WERI-Rb-1 (cell line): ENCODE results near the gene TRIM63.
A peak's percentile ranks its signal among the peaks of the same experiment; 100 is the strongest.

ENCODE experiments used
- DNase-seq: peaks from one replicate; pipeline ENCODE4 v3.0.0-alpha.2; 2020
- H3K27ac ChIP-seq: fragments of 250-450 bp; sonication (Bioruptor Pico); 2 replicates; pipeline ENCODE4 v1.5.1; 2020; ENCODE audit warnings: mild to moderate bottlenecking, moderate library complexity
- H3K27me3 ChIP-seq: fragments of 250-450 bp; sonication (Bioruptor Pico); 2 replicates; pipeline ENCODE4 v1.5.1; 2021; ENCODE audit warnings: mild to moderate bottlenecking, low read depth, moderate library complexity; ENCODE audit not compliant: insufficient read depth, severe bottlenecking
- H3K36me3 ChIP-seq: fragments of 250-450 bp; sonication (Bioruptor Pico); 2 replicates; pipeline ENCODE4 v1.5.1; 2020; ENCODE audit warnings: mild to moderate bottlenecking, moderate library complexity
- H3K4me3 ChIP-seq: 2 replicates; pipeline ENCODE4 v1.5.1; 2011; ENCODE audit warnings: low read depth, mild to moderate bottlenecking, control low read depth, low read length
- H3K9me3 ChIP-seq: fragments of 250-450 bp; sonication (Bioruptor Pico); 2 replicates; pipeline ENCODE4 v1.5.1; 2021; ENCODE audit warnings: mild to moderate bottlenecking, moderate library complexity; ENCODE audit not compliant: severe bottlenecking
- TF ChIP-seq, protein P1 (sequence below): IDR thresholded peaks from 2 replicates; pipeline ENCODE4 v1.5.1; 2011; ENCODE audit warnings: low read depth, mild to moderate bottlenecking, control low read depth, inconsistent platforms, low read length

TRIM63 gene

DNA sequence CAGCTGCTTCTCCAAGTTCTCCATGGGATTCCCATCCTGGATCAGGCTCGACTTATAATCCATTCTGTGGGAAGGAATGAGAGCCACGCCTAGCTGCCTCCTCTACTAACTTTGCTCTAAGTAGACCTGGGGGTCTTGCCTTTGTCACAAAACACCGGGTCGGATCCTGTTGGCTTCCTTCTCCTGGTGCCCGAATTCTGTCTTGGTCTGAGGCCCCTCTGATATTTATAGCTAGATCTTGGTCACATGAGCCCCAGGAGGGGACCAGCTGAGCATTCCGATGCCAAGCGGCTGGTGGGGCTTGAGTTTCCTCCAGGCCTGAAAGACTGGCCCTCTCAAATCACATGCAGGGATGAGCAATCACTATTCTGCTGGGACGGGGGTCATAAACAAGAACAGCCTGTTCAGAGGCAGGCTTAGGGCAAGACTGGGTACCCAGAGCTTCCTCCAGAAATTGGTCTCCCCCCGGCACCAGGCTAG lies at the start of gene TRIM63:
TSS of gene TRIM63 (minus strand) at position 199 of the 480 bp plus-strand sequence. CDS start at position 63, 136 bp downstream.
- no peak for DNase-seq
- no peak within 1 kb of the TSS for H3K27ac ChIP-seq
- TF ChIP-seq, protein P1, sequence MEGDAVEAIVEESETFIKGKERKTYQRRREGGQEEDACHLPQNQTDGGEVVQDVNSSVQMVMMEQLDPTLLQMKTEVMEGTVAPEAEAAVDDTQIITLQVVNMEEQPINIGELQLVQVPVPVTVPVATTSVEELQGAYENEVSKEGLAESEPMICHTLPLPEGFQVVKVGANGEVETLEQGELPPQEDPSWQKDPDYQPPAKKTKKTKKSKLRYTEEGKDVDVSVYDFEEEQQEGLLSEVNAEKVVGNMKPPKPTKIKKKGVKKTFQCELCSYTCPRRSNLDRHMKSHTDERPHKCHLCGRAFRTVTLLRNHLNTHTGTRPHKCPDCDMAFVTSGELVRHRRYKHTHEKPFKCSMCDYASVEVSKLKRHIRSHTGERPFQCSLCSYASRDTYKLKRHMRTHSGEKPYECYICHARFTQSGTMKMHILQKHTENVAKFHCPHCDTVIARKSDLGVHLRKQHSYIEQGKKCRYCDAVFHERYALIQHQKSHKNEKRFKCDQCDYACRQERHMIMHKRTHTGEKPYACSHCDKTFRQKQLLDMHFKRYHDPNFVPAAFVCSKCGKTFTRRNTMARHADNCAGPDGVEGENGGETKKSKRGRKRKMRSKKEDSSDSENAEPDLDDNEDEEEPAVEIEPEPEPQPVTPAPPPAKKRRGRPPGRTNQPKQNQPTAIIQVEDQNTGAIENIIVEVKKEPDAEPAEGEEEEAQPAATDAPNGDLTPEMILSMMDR = no peak
- H3K36me3 ChIP-seq = no peaks in the 10 kb centered on the region
- no peaks in the 10 kb centered on the region for H3K9me3 ChIP-seq
- H3K4me3 ChIP-seq = no peak within 1 kb of the TSS
- no peaks in the 10 kb centered on the region for H3K27me3 ChIP-seq

DNA sequence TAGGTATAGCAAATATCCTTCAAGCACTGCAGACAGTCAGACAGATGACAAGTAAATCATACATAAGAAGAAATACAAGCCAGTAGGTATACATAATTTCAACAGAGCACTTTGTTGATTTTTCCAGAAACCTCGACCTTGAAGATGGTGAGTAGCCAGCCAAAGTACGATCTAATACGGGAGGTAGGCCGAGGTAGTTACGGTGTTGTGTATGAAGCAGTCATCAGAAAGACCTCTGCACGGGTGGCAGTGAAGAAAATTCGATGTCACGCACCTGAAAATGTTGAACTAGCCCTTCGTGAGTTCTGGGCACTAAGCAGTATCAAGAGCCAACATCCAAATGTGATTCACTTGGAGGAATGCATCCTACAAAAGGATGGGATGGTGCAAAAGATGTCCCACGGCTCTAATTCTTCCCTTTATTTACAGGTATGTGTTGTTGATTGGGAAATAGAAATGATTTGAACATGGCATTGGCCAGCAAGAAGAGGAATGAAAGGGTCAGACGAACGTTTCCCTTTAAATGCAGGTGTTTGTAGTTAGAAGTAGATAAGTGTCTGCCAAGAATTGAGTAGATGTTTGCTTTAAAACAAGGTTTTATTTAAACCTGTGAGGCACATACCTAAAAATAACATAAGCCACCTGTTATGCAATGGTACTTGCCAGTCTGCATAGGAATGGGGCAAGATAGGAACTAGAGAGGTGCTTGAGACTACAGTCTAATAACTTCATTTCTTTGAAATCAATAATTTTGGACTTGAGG lies 46.9 kb upstream of the TRIM63 start:
- TF ChIP-seq, protein P1 = no peak
- H3K9me3 ChIP-seq = no peaks in the 10 kb centered on the region
- no peak for DNase-seq
- no peak overlapping the region for H3K27ac ChIP-seq
- no peaks in the 10 kb centered on the region for H3K27me3 ChIP-seq
- H3K36me3 ChIP-seq = peaks cover 63% of the 10 kb centered on the region
- no peak overlapping the region for H3K4me3 ChIP-seq

DNA sequence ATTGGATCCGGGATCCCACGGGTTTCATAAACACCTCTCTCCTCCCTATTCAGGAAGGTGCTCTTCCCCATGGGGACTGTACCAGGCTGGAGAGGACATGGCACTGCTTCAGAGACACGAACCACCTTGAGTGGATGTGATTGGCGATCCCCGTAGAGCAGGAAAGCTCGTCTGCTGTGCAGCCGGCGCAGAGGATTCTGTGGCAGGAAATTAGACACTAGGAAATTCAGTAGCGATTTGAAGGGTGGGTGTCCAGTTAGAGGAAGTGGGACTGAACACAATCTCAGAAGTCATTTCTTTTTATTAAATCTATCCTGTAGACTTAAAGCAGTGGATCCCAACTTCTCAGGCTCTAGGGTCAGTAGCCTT lies 45.0 kb upstream of the TRIM63 start:
- Histone ChIP-seq H3K4me3 (peak overlapping the region; percentile 72), H3K36me3 (peaks cover 44% of the 10 kb centered on the region), H3K27ac (peak overlapping the region; percentile 97), H3K27me3 (no peaks in the 10 kb centered on the region), H3K9me3 (no peaks in the 10 kb centered on the region)
- TF ChIP-seq, protein P1 = no peak
- DNase-seq = no peak

DNA sequence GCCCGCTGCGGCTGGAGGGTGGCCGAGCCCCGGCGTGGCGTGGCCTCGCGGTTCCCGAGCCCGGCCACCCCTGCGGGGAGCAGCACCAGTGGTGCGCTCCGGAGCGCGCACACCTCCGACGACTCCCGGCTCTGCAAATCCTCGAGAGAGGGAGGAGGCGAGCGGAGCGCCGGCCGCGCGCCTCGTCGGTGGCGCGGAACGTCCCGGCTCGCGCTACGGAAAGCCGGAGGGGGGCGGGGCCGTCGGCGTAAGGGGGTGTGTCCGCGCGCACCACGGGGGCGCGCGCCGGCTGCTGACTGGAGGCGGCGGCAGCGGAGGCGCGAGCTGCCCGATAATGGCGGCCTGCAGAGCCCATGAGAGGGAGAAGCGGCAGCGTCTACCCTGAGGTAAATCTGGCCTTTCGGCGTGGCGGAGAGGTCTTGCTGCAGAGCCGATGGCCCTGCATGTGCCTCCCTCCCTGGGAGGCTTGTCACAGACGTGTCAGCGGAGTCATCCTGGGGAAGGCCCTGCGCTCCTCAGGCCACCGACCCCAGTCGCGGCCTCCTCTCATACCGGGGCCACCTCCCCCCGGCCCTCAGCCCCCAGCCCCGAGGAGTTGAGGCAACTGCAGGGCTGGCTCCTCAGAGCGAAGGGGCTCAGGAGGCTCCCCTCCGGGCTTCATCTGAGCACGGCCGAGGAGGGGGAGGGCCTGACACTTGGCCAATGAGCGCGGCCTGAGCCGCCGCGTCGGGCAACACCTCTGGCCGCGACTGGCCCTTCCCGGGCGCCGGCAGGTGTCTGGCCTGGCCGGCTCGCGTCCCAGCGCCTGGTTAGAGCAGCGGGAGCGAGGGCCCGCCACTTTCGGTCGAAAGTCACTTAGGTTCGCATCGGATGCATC lies 44.3 kb upstream of the TRIM63 start, which contains the start of gene PDIK1L:
TSS of gene PDIK1L (plus strand) at position 295 of the 877 bp plus-strand sequence. CDS start 2,485 bp downstream, outside the sequence.
- H3K27me3 ChIP-seq = no peaks in the 10 kb centered on the region
- DNase-seq = peak; percentile 94
- H3K9me3 ChIP-seq = no peaks in the 10 kb centered on the region
- TF ChIP-seq, protein P1 = no peak
- H3K27ac ChIP-seq = peak within 1 kb of the TSS; percentile 97
- peak within 1 kb of the TSS; percentile 72 for H3K4me3 ChIP-seq
- peaks cover 40% of the 10 kb centered on the region for H3K36me3 ChIP-seq

DNA sequence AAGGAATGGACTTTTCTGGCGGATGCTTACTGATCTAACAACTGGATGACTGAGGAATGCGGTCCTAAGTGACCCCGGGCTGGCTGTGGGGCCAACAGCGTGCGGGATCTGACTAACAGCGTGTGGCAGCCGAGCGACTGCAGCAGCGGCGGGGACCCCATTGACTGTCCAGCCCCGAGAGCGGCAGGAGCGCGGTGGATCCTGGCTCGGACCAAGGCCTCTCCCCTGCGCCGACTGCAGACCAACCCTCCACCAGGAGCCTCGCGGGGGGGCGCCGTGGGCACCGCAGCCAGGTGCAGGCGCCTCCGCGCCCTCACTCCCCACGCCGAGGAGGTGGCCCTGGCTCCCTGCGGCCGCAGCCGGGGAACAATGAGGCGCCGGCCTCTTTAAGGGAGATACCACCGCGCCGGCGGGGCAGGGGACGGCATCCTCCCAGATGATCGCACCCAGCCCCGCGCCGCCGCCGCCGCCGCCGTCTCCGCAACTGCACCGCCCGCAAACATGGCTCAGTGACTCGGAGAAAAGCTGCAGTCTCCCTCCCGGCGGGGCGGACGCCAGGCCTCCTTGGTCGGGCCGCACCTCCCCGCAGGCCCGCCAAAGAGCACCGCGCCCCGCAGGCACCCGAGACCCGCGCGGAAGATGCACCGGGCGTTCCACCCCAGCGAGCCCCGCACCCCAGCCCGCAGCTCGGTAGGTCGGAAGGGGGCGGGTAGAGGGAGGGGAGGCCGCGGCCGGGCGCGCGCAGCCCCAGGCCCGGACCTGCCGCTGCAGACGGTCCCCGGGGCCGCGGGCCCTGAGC lies 43.5 kb upstream of the TRIM63 start:
- peak; percentile 84 for DNase-seq
- Histone ChIP-seq H3K27me3 (no peaks in the 10 kb centered on the region), H3K27ac (peak overlapping the region; percentile 97), H3K4me3 (peak overlapping the region; percentile 72), H3K36me3 (peaks cover 34% of the 10 kb centered on the region), H3K9me3 (no peaks in the 10 kb centered on the region)
- TF ChIP-seq, protein P1 = no peak
